NCI-H226 (cell line): Measurements from ENCODE around the gene COQ9.
A peak's percentile ranks its signal among the peaks of the same experiment; 100 is the strongest.
"Not testable (repeated sequence)": the region's sequence is repeated elsewhere in the genome, so short reads cannot be mapped to it uniquely, and the experiment has no call there.

Experiments used
- DNase-seq: peaks from one replicate; pipeline ENCODE4 v3.0.0-alpha.2; 2015

COQ9 gene

GRCh38 chr16:57485916-57486857 lies 38.9 kb downstream of the COQ9 start, which contains the start of gene DOK4:
Gene DOK4, minus strand, starts transcription at chr16:57486493. Its CDS starts 6,986 bp downstream, at chr16:57479507.
- peak; percentile 67 for DNase-seq

DNA sequence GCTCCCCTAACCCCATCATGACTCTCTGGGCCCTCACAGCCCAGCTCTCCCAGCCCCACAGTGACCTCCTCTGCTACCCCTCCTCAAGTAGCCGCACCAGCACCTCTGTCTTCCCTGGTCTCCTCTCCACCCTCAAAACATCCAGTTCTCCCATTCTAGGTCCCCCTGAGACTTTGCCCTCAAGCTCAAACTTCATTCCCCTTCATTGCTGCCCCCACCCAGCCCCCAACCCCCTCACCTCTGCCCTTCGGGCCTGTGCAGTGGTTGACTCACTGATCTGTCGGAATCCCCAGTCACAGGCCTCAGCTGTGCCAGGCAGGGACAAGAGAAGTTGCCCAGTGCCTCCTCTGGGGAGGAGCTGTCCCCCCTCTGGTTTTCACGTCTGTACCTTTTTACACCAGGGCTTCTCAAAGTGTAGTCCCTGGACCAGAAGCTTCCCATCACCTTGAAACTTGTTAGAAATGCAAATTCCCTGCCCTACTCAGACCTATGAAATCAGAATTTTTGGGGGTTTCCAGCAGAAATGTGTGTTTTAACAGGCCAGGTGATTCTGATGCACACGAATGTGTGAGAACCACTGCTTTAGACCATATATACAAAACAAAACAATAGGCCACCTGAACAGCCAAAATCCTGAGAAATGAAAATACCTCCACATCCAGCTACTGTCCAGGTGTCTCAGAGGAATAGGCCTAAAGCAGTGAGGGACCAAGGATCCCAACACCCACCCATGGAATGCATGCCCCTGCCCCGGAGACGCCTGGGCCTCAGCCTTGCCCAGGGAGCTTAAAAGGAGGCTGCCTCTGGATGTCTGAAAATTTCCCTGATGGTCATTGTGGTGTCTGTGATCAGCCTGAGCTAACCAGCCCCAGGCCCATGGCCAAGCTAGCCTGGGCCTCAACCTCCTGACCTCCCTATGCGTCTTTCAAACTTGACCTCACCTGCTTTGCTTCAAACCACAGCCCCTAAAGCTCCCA lies 39.9 kb downstream of the COQ9 start:
- DNase-seq, result no peak

DNA sequence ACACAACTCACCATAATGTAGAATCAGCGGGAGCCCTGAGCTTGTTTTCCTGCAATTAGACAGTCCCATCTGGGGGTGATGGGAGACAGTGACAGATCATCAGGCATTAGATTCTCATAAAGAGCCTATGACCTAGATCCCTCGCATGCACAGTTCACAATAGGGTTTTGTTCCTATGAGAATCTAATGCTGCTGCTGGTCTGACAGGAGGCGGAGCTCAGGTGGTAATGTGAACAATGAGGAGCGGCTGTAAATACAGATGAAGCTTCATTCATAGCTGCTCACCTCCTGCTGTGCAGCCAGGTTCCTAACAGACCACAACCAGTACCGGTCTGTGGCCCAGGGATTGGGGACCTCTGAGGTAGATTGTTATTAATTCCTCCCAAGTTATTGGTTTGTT lies 42.0 kb downstream of the COQ9 start:
- no peak for DNase-seq

GRCh38 chr16:57493767-57494166 lies 46.5 kb downstream of the COQ9 start:
- DNase-seq, result no peak

- no peak for DNase-seq
Observed at GRCh38 chr16:57497121-57497520, 49.8 kb downstream of the COQ9 start.

GRCh38 chr16:57498031-57498430 lies 50.8 kb downstream of the COQ9 start:
- DNase-seq, result no peak

DNA sequence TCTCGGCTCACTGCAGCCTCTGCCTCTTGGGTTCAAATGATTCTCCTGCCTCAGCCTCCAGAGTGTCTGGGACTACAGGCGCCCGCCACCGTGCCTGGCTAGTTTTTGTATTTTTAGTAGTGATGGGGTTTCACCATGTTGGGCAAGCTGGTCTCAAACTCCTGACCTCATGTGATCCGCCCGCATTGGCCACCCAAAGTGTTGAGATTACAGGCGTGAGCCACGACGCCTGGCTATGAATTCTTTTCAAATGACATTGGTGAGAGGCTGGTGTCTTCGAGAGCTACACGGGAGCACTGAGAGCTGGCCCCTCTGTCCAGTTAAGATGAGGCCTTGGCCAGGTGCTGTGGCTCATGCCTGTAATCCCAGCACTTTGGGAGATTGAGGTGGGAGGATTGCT lies 52.7 kb downstream of the COQ9 start:
- DNase-seq, result not testable (repeated sequence)

DNA sequence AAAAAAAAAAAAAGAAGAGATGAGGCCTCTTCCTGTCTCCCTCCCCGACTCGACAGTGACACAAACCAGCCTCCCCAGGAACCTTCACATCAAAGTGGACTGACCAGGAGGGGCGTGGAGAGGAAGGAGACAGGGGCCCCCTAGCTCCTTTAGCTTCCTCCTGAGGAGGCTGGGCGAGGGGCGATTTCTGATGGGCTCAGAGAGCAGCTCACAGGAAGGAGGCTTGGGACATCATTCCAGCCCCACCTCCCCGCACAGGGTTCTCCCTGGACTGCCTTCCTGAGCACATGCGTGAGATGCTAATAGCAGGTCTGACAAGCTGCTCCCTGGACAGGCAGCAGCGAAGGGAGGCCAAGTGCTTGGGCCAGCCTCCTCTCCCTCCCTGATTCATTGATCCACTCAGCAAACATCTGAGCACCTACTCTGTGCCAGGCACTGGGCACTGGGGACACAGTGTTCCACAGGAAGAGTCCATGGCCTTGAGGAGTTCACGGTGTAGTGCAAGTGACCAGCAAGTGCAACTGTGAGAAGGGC lies 53.4 kb downstream of the COQ9 start:
- DNase-seq, result no peak

DNA sequence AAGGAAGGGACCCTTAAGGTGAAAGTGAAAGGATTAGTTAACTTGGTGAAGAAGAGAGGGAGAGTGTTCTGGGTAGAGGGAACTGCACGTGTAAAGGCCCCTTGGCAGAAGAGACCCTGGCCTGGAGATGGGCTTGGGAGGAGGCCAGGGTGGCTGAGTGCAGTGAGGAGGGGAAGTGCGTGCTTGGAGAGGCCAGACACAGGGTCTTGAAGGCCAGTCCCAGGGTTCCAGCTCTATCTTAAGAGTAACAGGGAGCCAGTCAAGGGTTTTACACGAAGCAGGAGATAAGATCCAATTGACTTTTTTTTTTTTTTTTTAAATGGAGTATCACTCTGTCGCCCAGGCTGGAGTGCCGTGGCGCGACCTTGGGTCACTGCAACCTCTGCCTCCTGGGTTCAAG lies 54.2 kb downstream of the COQ9 start:
- DNase-seq, result no peak

DNA sequence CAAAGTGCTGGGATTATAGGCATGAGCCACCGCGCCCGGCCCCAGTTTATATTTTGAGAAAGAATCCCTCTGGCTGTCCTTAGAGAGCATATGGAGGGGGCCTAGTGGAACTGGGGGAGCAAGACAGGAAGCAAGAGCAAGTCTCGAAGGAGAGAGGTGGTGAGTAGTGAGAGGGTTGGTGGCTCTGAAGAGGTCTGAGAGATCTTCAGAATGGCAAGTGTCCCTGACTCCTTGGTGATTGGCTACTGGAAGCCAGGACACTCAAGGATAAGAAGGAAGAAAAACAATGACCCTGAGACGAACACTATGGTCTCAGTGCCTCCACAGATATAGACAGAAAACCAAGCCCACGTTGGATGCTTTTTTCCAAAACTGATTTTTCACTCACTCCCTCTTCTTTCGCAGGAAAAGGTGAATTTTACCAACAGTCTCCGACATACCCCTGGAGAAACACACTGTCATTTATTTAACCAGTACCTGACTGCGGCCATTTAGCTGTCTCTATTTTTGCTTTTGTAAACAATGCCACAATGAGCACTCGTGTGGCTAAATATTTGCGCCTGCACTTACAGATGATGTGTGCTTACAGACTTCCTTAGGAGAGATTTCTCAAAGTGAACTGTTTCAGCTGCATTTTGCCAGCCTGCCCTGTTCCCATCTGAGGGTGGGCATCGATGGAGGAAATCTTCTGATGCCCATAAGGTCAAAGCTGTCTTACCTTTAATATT lies 54.9 kb downstream of the COQ9 start:
- DNase-seq, result no peak

- DNase-seq, result no peak
Observed at GRCh38 chr16:57503366-57503765, 56.1 kb downstream of the COQ9 start.

DNA sequence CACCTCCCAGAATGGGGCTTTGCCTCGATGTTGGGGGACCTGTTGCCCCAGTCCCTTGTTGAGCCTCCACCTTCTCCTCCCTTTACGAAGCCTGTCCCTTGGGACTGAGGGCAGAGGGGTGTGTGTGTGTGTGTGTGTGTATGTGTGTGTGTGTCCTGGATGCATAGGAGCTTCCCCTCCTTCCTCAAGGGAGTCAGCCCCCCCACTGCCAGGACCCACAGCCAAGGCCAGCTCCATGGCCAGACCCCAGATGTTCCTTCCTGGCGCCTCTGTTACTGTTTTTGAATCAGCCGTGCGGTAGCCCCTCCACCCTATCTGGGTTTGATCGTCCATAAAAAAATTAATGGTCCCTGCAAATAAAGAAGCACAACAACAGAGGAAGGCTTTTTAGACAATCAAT lies 56.7 kb downstream of the COQ9 start:
- DNase-seq, result no peak

- no peak for DNase-seq
Observed at GRCh38 chr16:57504491-57504890, 57.2 kb downstream of the COQ9 start.

GRCh38 chr16:57505169-57505568 lies 57.9 kb downstream of the COQ9 start:
- no peak for DNase-seq

DNA sequence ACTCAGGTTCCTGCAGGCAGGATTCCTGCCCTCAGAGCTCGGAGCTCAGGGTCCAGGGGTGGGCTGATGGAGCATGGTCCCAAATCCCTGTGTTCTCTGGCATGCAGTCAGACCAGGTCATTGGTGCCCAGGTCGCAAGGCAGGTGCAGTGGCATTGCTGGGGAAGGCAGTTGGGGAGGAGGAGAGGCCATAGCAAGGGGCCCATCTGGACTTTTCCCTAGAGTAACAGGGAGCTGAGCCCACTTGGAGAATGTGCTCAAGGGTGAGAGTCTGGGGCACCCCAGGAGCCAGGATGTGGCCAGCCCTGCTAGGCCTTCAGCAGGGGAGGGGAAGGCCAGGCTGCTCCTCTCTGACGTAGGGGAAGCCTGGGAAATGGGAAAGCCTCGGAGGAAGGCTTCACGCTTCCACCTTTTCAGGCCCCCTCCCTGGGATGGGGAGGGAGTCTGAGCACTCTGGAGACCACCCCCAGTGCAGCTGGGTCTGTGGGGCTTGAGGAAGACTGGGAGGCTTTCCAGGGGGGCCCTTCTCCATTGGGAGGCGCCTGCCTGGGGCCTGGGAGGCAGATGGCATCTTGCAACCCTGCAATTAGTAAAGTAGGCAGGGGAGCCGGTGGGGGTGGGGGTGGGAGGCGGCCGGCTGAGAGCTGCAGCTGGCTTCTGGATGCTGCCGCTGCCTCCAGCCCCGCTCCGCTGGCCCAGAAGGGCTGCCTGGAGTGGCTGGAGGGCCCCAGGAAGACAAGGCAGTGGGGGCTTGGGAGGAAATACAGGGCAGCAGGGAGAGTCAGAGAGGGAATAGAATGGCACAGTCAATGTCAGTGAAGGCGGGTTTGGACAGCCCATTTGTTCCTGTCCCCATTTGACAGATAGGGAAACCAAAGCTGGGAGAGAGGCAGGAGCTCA lies 60.1 kb downstream of the COQ9 start:
- no peak for DNase-seq

GRCh38 chr16:57508035-57508425 lies 60.8 kb downstream of the COQ9 start:
- no peak for DNase-seq

DNA sequence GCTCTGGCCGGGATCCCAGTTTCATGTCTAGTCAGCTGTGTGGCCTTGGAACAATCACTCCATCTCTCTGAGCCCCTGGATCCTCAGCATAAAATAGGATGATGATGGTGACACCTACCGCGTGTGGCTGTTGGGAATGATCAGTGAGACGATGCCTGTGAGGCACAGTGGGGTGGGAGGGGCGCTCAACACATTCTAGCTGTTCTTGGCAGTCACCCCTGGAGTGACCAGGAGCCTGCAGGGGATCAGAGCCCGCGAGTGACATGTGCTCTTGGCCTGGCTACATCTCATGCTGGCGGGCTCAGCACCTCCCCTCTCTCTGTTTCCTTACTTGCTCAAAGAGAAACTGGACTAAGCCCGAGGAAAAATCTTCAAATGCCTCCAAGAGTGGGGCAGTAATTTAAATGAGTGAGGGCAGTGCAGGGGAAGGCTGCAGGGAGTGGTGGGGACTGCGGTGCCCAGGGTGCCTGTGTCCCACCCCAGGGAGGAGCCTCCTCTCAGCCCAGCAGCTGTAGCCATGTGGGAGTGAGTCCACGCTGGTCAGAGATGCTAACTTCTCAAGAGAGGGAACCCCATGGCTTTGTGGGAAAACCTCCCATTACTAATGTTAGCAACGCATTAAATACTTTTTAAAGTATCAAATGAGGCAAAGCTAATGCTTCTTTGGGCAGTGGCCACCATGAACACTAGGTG lies 62.1 kb downstream of the COQ9 start:
- DNase-seq, result no peak

- DNase-seq, result no peak
Observed at GRCh38 chr16:57510016-57510871, 63.0 kb downstream of the COQ9 start.
